Vagina (tissue), 2 donors: ENCODE data around the gene ALX1.

Source experiments
- CTCF ChIP-seq, 3 experiments: fragments of 450-650 bp in 2 of 3; fragments of 200-600 bp in 1 of 3; sonication (generic) in 1 of 3; IDR thresholded peaks; one replicate each; pipeline ENCODE4 v1.5.1; 2017 to 2019; ENCODE audit warnings: antibody characterized with exemption in 3 of 3, mild to moderate bottlenecking in 2 of 3, moderate library complexity in 2 of 3
- POLR2A ChIP-seq, 2 donors: fragments of 450-650 bp; IDR thresholded peaks; one replicate each; pipeline ENCODE4 v1.6.1; 2017; ENCODE audit warnings: antibody characterized with exemption in 2 of 2, mild to moderate bottlenecking in 2 of 2, moderate library complexity in 2 of 2
- POLR2AphosphoS5 ChIP-seq, 2 donors: sonication (generic); formaldehyde crosslinking; IDR thresholded peaks; one replicate each; pipeline ENCODE4 v1.9.0; 2017; ENCODE audit warnings: antibody characterized with exemption in 2 of 2, mild to moderate bottlenecking in 2 of 2, low read depth in 1 of 2; ENCODE audit not compliant: insufficient read depth in 1 of 2

- TF ChIP-seq CTCF (IDR thresholded peaks at IDR 0.05) (no peak), POLR2A (IDR thresholded peaks at IDR 0.05) (no peak), POLR2AphosphoS5 (IDR thresholded peaks at IDR 0.05; ENCODE audit: insufficient read depth in 1 of 2, low read depth in 1 of 2) (no peak)
These were observed 4.6 kb upstream of the ALX1 start for GRCh38 chr12:85275374-85275773.
